Peyer's patch (tissue), 4 donors: Measurements from ENCODE around the gene LACC1. TPM values are rescaled to one million over a fixed set of nuclear protein-coding genes. Genes with fewer than 3 reads are reported as not detected.

Source experiments
- DNase-seq, 3 donors: peaks; one replicate each; pipeline ENCODE4 v3.0.0-alpha.2; 2017 to 2019
- H3K27ac ChIP-seq, 4 donors: fragments of 200-600 bp; sonication (generic); one replicate each; pipeline ENCODE4 v1.5.1; 2016 to 2019
- H3K27me3 ChIP-seq, 2 donors: fragments of 200-600 bp; sonication (generic); one replicate each; pipeline ENCODE4 v1.5.1; 2019
- H3K36me3 ChIP-seq, 3 donors: fragments of 200-600 bp; sonication (generic); one replicate each; pipeline ENCODE4 v1.5.1; 2016 to 2019
- H3K4me1 ChIP-seq, 4 donors: fragments of 200-600 bp; sonication (generic); one replicate each; pipeline ENCODE4 v1.5.1; 2016 to 2019
- H3K4me3 ChIP-seq, 4 donors: fragments of 200-600 bp; sonication (generic); 1 replicate in 3 of 4; 2 replicates in 1 of 4; pipeline ENCODE4 v1.5.1; 2016 to 2019; ENCODE audit warnings: mild to moderate bottlenecking in 1 of 4
- H3K9me3 ChIP-seq, 4 donors: fragments of 200-600 bp; sonication (generic); one replicate each; pipeline ENCODE4 v1.5.1; 2016 to 2019; ENCODE audit warnings: mild to moderate bottlenecking in 1 of 4
- CTCF ChIP-seq, 6 experiments: fragments of 450-650 bp in 4 of 6; fragments of 200-600 bp in 2 of 6; sonication (generic) in 1 of 6; IDR thresholded peaks; one replicate each; pipeline ENCODE4 v1.5.1; 2017 to 2019; ENCODE audit warnings: antibody characterized with exemption in 6 of 6, mild to moderate bottlenecking in 3 of 6, moderate library complexity in 1 of 6
- POLR2A ChIP-seq, 2 donors: fragments of 450-650 bp; IDR thresholded peaks; one replicate each; pipeline ENCODE4 v1.5.1; 2017; ENCODE audit warnings: antibody characterized with exemption in 2 of 2, mild to moderate bottlenecking in 2 of 2, moderate library complexity in 2 of 2
- total RNA-seq, 4 donors: library from RNA; depleted of rRNA; stranded (reverse); fragments of >200 nt; gene quantifications; one replicate each; pipeline ENCODE4 v1.1.0, GENCODE V29; 2016

The LACC1 gene
- total RNA-seq, 4 donors from 2014 or later, result 7.9 to 24.8 (median 17.4) TPM

- Histone ChIP-seq H3K27me3 (no peaks in the 10 kb centered on the region), H3K4me1 (no peaks in the 10 kb centered on the region), H3K4me3 (no peak overlapping the region), H3K36me3 (no peaks in the 10 kb centered on the region), H3K9me3 (no peaks in the 10 kb centered on the region), H3K27ac (no peak overlapping the region)
- DNase-seq, result no peak
- TF ChIP-seq CTCF (IDR thresholded peaks at IDR 0.05) (peak in 5 of 6 experiments; percentile 56 to 73 (median 69)), POLR2A (IDR thresholded peaks at IDR 0.05) (no peak)
These were observed 28.7 kb downstream of the LACC1 start for GRCh38 chr13:43908156-43909126.

GRCh38 chr13:43910856-43911255 lies 31.2 kb downstream of the LACC1 start:
- Histone ChIP-seq H3K27me3 (no peaks in the 10 kb centered on the region), H3K4me1 (no peaks in the 10 kb centered on the region), H3K36me3 (no peaks in the 10 kb centered on the region), H3K4me3 (no peak overlapping the region), H3K9me3 (no peaks in the 10 kb centered on the region), H3K27ac (no peak overlapping the region)
- DNase-seq, result no peak
- TF ChIP-seq POLR2A (IDR thresholded peaks at IDR 0.05), result no peak

- H3K9me3 ChIP-seq, result no peaks in the 10 kb centered on the region
- H3K27ac ChIP-seq, result no peak overlapping the region
- H3K27me3 ChIP-seq, result no peaks in the 10 kb centered on the region
- H3K36me3 ChIP-seq, result no peaks in the 10 kb centered on the region
- TF ChIP-seq CTCF (IDR thresholded peaks at IDR 0.05), result no peak
- no peak for TF ChIP-seq POLR2A (IDR thresholded peaks at IDR 0.05)
- no peak for DNase-seq
- H3K4me3 ChIP-seq, result no peak overlapping the region
- H3K4me1 ChIP-seq, result no peaks in the 10 kb centered on the region
These were observed 31.6 kb downstream of the LACC1 start for GRCh38 chr13:43911278-43911677.

DNA sequence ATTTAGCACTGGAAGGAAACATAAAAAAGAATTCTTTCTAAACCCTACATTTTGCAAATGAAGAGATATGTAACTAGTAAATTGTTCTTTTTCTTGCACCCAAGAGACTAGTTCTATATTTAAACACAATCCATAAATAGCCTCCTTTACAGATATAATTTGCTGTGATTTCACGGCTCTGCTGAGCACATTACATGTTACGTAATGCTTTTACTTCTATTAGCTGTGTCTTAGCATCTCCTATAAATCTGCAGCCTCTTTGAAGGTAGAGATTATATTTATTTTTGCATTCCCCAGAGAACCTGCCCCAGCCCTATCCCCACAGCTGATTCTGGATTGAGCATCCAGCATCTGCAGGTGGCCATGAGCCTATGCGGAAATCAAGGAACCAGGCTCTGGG lies 32.2 kb downstream of the LACC1 start:
- no peak for DNase-seq
- Histone ChIP-seq H3K9me3 (no peaks in the 10 kb centered on the region), H3K4me3 (no peak overlapping the region), H3K27me3 (no peaks in the 10 kb centered on the region), H3K4me1 (no peaks in the 10 kb centered on the region), H3K27ac (no peak overlapping the region), H3K36me3 (no peaks in the 10 kb centered on the region)
- no peak for TF ChIP-seq POLR2A (IDR thresholded peaks at IDR 0.05)
- no peak for TF ChIP-seq CTCF (IDR thresholded peaks at IDR 0.05)

DNA sequence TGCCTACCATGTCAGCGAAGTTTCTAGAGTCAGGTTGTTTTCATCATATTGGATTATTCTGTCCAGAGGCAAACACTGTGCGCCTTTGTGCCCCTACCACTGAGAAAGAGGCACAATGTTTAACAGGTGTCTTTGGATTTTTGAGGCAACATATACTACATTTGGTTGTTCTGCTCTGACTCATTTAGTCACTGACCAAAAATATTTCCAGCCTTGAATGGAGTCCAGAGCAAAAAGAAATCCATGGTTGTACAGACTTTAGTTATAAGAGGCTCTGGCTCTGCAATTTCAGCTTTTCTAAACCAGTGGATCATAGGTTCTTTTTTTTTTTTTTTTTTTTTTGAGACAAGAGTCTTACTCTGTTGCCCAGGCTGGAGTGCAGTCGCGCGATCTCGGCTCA lies 35.7 kb downstream of the LACC1 start:
- TF ChIP-seq CTCF (IDR thresholded peaks at IDR 0.05) (no peak), POLR2A (IDR thresholded peaks at IDR 0.05) (no peak)
- no peaks in the 10 kb centered on the region for H3K9me3 ChIP-seq
- H3K36me3 ChIP-seq, result no peaks in the 10 kb centered on the region
- H3K27me3 ChIP-seq, result no peaks in the 10 kb centered on the region
- DNase-seq, result no peak
- no peak overlapping the region for H3K27ac ChIP-seq
- no peak overlapping the region for H3K4me3 ChIP-seq
- no peaks in the 10 kb centered on the region for H3K4me1 ChIP-seq

- Histone ChIP-seq H3K27me3 (no peaks in the 10 kb centered on the region), H3K27ac (no peak overlapping the region), H3K36me3 (no peaks in the 10 kb centered on the region), H3K9me3 (no peaks in the 10 kb centered on the region), H3K4me3 (no peak overlapping the region), H3K4me1 (no peaks in the 10 kb centered on the region)
- no peak for TF ChIP-seq CTCF (IDR thresholded peaks at IDR 0.05)
- no peak for TF ChIP-seq POLR2A (IDR thresholded peaks at IDR 0.05)
- no peak for DNase-seq
These were observed 37.1 kb downstream of the LACC1 start for GRCh38 chr13:43916828-43917227.
